ENCODE results near the gene FPGS.
"Not testable (repeated sequence)": the region's sequence is repeated elsewhere in the genome, so short reads cannot be mapped to it uniquely, and the experiment has no call there.

Gene FPGS

DNA sequence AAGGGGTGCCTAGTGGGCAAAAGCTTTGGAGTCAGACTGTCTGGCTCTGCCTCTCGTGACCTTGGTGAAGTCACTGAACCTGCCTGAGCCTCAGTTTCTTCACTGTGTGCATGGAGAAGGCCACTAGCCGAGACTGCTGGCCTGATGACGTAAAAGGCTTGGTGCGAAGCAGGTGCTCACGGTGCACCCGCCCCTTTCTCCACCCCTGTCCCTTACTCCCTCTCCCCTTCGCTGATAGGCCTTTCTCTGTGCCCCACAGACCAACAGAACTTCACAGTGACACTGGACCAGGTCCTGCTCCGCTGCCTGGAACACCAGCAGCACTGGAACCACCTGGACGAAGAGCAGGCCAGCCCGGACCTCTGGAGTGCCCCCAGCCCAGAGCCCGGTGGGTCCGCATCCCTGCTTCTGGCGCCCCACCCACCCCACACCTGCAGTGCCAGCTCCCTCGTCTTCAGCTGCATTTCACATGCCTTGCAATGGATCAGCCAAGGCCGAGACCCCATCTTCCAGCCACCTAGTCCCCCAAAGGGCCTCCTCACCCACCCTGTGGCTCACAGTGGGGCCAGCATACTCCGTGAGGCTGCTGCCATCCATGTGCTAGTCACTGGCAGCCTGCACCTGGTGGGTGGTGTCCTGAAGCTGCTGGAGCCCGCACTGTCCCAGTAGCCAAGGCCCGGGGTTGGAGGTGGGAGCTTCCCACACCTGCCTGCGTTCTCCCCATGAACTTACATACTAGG is 10.4 kb downstream of the FPGS start:
- no peak for DNase-seq

DNA sequence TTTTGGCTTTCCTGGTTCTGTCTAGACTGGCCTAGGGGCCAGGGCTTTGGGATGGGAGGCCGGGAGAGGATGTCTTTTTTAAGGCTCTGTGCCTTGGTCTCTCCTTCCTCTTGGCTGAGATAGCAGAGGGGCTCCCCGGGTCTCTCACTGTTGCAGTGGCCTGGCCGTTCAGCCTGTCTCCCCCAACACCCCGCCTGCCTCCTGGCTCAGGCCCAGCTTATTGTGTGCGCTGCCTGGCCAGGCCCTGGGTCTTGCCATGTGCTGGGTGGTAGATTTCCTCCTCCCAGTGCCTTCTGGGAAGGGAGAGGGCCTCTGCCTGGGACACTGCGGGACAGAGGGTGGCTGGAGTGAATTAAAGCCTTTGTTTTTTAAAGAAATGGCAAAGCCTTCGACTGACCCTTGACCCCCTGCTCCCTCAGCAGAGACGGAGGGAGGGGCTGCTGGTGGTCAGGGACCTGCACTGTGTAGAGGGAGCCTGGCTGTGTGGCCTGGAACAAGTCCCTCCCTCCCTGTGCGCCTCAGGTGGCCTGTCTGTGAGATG is 11.1 kb downstream of the FPGS start:
- no peak for DNase-seq

DNA sequence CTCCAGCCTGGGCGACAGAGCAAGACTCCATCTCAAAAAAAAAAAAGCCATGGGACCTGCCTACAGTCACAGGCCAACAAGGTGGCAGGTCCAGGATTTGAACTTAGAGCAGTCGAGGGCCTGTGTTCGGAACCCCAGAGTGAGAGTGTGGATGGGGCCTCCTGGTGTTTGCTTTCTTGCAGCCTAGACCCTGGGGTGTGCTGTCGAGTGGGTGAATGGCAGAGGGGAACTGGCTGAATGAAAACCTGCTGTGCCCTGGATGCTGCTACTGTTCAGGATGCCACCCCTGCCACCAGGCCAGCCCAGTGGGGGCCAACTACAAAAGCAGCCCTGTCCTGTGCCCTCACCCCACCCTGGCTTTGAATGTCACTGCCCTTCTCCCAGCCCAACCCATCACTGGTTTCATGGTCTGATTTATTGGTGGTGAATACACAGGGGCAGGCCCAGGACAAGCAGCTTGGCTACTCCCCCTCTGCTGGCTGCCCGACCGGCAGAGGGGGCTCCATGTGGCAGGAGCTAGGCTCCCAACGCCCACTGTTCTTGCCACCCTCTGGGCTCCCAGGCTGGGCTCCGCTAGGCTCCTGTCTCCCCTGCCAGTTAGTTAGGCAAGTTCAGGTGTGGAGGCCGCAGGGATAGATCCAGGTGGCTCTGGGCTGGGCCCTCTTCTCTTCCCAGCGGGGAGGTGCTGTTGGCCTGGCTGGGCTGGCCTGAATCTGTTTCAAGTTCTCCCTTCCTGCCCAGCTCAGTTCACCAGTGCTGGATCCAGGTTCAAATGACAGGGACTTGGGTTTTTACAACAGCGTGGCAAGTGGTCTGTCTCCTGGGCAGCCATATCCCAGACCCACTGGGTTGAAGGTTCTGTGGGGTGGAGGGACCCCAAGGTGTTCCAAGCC is 12.2 kb downstream of the FPGS start:
- no peak for DNase-seq

DNA sequence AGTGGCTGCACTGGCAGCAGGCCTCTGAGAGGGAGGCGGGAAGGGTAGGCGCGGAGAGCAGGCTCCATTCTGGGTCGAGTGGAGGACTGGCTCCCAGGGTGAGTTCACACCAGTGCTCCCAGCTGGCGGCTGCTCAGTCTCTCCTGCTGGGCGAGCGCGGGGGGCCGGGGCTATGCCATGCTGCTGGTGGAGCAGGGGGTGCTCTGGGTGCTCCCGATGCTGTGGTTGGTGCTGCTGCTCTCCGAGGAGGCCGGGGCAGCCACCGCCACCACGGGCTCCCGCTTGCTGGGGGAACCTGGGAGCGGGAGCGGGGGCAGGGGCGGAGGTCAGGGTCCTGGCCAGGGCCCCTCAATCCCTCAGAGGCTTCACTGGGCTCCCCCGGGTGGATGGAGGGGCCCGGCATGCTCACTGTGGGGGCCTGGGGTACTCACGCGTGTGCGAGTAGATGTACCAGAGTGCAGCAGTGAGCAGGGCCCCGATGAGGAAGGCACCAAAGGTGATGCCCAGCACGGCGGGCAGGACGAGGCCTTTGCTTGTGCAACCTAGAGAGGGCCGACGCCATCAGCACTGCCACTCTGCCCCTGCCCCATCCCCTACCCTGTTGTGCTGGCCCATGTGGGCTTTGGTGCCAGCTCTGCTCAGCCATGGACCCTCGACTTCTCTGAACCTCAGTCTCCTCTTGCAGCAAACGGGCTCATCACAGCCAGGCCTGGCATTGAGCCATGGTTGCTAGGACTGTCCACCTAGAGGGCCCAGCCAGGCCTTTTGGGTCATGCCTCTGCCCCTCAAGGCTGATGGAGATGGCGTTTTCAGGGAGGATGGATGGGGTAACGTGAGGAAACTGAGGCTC is 13.1 kb downstream of the FPGS start:
- no peak for DNase-seq

DNA sequence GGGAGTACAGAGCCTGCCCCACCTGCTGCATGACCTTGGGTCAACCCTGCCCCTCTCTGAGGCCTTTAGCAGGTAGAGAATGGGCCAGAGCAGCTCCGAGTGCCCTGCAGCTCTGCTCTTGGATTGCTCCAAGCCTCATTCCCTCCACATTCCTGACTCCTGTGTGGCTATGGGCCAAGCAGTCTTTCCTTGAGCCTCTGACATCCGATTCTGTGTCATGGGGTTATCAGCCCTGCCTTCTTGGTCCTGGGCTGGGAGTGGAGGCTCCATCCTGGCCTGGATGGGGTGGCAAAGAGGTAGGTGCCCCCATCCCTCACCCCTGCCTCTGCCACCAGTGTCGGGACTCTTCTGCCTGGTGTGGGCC is 13.7 kb downstream of the FPGS start:
- DNase-seq, result no peak

DNA sequence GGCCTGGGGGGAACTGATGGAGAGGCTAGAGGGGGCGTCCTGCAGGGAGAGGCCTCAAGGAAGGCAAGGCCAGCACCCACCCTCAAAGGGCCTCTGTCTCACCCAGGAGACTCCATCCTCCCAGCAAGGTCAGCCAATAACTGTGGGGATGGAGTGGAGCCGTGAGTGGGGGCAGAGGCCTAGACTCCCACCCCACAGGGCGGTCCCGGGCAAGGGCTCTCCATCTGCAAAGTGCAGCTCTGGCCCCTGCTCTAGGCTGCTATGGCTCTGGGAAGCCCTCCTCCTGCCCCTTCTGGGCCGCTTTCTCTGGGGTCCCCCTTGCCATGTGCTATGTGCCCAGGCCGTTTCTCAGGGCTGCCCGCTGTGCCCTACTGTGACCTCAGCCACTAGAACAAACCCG is 14.0 kb downstream of the FPGS start:
- no peak for DNase-seq

DNA sequence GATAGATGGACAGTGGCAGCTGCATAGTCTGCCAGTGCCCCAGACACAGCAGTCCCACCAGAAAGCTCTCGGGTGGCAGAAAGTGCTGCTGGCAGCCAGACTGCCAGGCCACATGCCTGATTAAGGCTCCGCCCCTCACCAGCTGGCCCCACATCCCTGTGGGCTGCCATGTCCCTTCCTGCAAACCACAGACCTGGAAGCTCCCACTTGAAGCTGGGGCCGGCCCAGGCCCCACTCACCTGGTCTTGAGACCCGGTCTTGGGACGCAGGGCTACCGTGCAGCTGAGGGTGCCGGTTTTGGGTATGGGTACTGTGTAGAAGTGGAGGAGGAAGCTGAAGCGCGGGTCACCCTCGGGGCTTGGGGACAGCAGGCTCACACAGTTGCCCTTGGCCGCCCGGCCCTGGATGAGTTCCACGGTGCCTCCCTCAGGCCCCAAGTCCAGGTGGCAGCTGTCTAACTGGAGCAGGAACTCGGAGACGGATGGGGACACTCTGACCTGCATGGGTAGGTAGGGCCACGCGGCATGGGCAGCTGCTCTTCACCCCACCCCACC is 15.3 kb downstream of the FPGS start:
- no peak for DNase-seq

DNA sequence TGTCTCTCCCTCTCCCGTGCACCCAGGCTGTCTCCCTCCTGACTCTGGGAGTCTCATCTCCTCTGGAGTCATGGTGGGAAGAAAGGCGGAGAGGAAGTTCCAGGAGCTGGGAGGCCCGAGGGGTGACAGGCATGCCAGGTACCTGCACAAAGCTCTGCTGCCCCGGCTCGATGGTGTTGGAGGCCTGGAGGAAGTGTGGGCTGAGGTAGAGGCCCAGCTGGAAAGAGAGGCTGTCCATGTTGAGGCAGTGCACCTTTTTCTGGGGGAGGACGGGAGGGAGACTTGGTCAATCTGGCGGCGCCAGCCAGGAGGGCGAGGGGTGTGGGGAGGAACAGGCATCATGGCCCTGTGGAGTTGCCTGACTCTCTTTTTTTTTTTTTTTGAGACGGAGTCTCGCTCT is 15.9 kb downstream of the FPGS start:
- DNase-seq, result no peak

DNA sequence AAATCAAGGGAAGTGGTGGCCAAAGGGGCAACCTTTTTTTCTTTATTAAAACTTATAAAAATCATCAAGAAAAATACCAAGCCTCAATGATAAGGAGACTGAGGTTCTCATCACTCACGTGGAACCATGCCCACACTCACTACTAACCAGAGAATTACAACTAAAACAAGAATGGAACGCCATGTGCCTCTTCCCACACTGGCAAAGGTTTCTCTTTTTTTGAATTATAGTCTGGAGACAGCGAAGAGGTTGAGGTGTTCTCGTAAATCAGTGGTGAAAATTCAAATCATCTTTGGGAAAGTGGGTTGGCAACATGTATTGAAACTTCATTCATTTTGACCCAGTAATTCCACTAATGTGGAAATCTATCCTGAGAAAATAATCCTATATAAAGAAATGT is 19.4 kb downstream of the FPGS start:
- no peak for DNase-seq

DNA sequence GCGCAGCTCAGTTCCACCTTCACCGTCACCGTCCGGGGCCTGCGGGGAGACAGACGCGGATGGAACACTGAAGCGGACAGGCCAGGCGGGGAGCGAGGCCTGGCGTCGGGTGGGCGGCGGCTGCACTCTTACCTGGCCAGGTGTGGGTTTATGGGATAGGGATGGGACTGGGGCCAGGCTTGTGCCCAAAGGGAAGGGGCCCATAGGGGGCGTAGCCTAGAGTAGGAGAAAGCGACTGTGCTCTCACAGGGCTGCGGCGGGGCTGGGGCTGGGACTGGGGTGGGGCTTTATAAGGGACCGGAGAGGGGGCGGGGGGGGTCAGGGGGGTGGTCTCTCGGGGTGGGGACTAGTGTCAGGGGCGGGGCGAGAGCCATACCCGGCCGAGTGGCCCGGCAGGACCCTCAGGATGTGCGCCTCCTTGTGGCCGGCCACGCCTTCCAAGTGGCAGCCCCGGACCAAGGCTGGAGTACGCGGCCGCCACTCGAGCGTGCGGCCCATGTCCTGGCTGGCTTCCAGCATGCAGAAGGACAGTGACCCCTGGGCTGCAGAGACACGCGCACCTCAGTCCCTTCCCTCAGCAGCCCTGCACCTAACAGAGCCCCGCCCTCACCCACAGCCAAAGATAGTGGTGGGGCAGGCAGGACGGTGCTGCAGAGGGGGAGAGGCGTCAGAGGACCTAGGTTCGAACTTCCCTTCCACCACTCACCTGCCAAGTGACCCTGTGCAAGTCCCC is 22.8 kb downstream of the FPGS start:
- no peak for DNase-seq

DNA sequence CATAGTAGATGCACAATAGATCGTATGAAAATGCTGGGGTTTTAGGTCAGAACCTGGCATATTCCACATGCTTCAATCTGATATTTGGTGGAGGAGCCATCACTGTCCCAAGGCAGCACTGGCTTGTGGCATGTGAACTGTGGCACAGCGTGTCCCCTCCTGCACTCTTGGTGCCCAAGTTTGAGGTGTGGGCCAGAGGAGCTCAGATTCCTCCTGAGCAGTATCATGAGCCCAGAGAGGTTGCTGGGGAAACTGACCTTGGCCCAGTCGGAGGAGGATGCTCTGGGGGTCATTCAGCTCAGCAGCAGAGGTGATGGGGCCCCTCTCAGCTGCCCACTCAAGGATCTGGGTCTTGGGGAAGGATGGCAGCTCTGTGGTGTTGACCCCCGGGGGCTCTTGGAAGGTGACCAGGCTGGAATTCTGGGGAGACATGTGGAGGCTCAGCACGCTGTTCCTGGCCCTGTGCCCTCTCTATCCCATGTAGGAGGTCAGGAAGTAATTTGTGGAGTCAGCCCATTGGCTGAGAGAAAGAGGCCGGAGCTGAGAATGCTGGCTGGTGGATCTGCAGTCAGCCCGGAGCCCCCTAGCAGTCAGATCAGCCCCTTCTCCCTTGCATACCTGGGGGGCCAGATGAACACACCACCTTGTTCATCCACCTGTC is 23.7 kb downstream of the FPGS start:
- DNase-seq, result no peak

DNA sequence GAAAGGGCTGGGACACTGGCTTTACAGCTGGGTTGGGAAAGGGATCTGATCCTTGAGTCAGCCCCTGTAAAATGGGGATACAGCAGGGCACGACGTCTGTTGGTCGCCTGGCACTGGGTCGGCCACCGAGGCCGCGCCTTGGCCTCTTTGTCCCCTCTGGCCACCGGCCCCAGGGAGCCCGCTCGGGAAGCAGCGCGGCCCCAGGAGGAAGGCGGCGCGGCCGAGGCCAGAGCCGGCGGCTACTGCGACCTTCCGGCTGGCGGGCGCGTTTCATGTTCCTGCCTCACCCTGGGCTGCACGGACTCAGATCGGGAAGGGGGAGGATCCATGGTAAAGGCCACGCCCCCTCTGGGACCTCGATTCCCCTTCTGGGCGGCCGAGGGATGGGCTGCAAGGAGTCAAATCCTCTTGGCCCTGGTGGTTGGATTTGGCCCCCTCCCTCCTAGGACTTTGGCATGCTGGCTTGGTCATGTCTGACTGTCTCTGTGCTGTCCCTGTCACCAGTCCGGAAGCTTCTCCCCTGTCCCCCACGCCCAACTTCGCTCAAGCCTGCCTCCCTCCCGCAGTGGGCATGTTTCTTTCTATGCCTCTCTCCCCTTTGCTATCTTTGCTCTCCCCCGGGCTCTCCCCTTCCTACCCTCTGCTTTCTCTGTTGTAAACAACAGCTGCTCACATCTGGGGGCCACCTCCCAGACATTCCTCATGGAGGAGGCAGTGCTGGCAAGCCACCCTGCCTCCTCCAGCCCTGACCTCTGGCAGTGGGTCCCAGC is 25.8 kb downstream of the FPGS start:
- no peak for DNase-seq

DNA sequence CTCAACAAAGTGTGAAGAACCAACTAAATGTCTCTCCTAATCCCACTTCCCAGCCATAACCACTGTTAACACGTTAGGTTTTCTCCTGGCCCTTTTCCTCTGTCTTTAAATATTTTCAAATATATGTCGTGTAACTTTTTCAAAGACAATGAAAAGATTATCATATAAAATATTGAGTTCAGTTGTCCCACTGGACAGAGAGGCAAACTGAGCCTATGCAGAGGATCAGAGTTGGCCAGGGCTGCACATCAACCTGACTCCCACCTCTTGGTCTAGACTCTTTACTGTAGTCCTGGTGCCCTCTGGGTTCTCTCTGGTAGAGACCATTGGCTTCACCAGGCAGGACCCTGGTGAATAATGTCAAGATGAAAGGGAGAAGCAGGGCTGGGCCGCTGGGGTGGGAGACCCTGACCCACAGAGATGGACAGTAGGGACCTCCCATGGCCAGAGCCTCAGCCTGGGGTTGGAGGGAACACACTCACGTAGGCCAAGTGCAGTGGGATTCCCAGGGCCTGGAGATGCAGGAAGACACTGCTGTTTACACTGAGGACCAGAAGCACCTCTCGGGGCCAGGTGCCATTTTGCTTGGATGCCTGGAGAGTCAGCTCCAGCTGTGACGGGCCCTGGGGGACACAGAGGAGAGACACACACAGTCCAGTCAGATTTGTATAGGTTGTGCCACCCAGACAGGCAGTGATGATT is 26.7 kb downstream of the FPGS start:
- no peak for DNase-seq

DNA sequence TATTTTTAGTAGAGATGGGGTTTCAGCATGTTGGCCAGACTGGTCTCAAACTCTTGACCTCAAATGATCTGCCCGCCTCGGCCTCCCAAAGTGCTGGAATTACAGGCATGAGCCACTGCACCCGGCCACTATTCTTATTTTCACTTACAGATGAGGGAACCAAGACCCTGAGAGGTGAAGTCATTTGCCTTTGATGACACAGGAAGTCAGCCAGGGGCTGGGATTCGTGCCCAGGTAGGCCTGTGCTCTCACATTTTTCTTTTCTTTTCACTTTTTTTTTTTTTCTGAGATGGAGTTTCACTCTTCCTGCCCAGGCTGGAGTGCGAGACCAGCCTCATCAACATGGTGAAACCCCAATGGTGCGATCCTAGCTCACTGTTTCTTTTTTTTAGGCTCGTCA is 29.6 kb downstream of the FPGS start:
- no peak for DNase-seq

DNA sequence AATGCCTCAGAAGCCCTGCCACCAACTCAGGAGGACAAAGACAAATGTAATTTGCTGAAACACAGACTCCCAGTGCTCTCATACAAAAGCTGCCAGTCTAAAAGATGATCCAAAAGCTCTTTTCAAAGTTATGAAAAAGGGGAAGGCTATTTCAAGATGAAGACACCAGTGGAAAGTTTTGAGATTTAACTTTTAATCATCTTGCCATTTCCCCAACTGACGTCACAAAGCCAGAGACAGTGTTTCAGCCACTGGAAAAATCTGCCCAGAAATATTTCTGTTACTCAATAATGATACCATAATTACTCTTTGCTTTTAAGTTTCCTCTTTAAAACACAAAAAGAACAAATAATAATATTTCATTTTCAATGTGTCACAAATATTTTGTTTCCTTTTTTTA is 30.9 kb downstream of the FPGS start:
- DNase-seq, result no peak

DNA sequence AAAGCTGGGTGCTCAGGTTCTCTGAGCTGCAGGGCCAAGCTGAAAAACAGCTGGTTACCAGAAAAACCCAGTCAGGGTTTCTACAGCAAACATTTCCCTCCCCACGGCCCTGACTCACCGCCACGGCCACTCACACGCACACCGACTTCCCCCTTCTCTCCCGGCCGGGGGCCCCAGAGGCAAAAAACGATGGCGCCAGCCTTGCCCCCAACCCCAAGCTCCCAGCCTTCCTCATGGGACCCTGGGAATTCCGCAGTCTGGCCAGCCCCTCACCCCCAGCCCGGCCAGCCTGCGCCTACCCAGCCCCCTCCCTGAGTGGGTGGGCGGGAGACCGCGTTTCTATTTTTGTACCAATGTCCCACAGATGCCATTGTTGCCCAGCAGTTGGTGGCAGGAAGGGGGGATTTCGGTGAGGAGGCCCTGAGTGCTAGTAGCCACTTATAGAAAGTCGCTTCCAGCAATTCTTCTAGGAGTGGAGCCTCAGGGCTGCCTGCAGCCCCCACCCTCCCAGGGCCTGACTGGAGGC is 33.4 kb downstream of the FPGS start:
- DNase-seq, result no peak

DNA sequence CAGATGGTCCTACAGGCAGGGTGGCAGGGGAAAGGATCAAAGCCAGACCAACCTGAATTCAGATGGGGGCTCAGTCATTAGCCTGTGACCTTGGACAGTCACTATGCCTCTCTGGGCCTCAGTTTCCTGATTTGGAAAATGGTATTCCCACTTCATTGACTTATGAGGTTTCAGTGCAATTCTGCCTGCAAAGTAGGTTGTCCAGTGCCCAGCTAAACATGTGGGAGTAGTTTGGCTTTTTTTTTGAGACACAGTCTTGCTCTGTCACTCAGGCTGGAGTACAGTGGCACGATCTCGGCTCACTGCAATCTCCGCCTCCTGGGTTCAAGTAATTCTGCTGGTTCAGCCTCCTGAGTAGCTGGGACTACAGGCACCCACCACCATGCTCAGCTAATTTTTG is 33.9 kb downstream of the FPGS start:
- DNase-seq, result not testable (repeated sequence)

DNA sequence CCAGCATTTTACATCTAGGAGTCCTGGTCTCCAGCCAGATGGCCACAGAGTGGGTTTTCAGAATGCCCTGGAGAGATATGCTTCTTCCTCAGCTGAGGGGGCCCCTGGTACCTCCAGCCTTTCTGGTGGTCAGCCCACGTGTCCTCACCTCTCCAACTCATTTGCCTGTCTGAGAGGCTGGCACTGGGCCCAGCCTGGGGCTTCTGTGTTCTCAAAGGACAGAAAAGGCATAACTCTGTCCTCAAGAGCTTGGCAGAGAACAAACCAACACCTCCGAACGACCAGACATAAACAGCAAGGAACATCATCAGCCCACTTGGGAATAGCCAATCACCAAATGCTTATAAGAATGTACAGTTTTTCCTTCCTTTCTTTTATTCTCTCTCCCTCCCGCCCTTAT is 34.7 kb downstream of the FPGS start:
- no peak for DNase-seq

DNA sequence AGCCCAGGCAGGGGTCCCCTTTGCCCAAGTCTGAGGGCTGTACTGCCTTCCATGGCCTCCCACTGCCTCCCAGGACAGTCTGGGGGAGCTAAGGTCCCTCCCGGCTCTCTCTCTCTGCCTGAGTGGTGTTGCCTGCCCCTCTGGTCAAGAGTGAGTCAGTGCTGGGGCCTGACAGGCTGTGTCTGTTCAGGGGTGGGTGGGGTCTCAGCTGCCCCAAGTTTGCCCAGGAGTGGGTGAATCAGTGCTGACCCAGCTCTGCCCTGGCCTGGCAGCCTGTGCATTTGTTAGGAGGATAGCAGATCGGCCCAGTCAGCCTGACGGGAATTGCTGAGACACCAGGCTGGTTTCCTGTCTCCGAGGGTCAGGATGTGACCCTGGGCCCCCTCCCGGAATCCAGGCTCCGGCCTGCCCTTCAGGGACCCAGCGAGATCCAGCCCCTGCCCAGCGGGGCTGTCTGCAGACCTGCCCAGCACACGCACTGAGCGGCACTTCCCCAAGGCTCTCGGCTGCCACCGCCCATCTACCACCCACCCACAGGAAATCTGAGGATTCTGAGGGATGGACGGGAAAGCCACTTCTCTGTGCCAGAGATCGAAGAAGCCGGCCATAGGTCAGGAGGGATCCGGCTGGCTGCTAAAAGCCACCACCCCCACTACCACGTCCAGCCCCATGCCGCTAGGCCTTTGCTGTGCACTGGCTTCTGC is 35.8 kb downstream of the FPGS start:
- DNase-seq, result no peak
